WTC11 (cell line): ENCODE data around the gene COL6A5. TPM values are rescaled to one million over a fixed set of nuclear protein-coding genes. Genes with fewer than 3 reads are reported as not detected.

Source experiments
- ATAC-seq: fragments of 200-7000 bp; cut with Tn5 transposase; 2 replicates; pipeline ENCODE4 v1.10.0; 2021; ENCODE audit warnings: mild to moderate bottlenecking, moderate library complexity
- CTCF ChIA-PET: fragments of 300-600 bp; sonication (Branson Sonifier 250); formaldehyde crosslinking; loops from one replicate; lab custom pipeline; 2021; ENCODE audit warnings: antibody characterized with exemption; lab: Charles Lee
- POLR2A ChIA-PET: fragments of 350-600 bp; sonication (Branson Sonifier 250); formaldehyde crosslinking; loops from one replicate; lab custom pipeline; 2021; ENCODE audit warnings: antibody characterized with exemption; lab: Charles Lee
- DNase-seq: peaks from one replicate; pipeline ENCODE4 v3.0.0; 2021; ENCODE audit warnings: low spot score
- H3K27ac Mint-ChIP-seq: 2 replicates; pipeline ENCODE4 v1.8.0; 2021; ENCODE audit warnings: mixed read lengths
- H3K27me3 Mint-ChIP-seq: 2 replicates; pipeline ENCODE4 v1.8.0; 2021; ENCODE audit warnings: low read depth, mild to moderate bottlenecking, moderate library complexity, mixed read lengths
- H3K36me3 Mint-ChIP-seq: 2 replicates; pipeline ENCODE4 v1.8.0; 2021; ENCODE audit warnings: mixed read lengths
- H3K4me1 Mint-ChIP-seq: 2 replicates; pipeline ENCODE4 v1.8.0; 2022; ENCODE audit warnings: mixed read lengths
- H3K4me3 Mint-ChIP-seq: 2 replicates; pipeline ENCODE4 v1.8.0; 2021; ENCODE audit warnings: mild to moderate bottlenecking, moderate library complexity, mixed read lengths
- H3K9me3 Mint-ChIP-seq: 2 replicates; pipeline ENCODE4 v1.8.0; 2021; ENCODE audit warnings: mixed read lengths
- AR ChIP-seq: fragments of 250-450 bp; sonication (Bioruptor Pico); IDR thresholded peaks from 2 replicates; pipeline ENCODE4 v1.9.0; 2021; ENCODE audit warnings: mild to moderate bottlenecking
- ATF2 ChIP-seq: sonication (generic); formaldehyde crosslinking; IDR thresholded peaks from 2 replicates; pipeline ENCODE4 v1.8.1; 2022; ENCODE audit warnings: low read depth, missing genetic modification reagents, borderline replicate concordance
- CBFB ChIP-seq: sonication (generic); formaldehyde crosslinking; IDR thresholded peaks from 2 replicates; pipeline ENCODE4 v1.8.1; 2022; ENCODE audit warnings: mild to moderate bottlenecking, low read depth, missing genetic modification reagents
- CREM ChIP-seq: sonication (generic); formaldehyde crosslinking; IDR thresholded peaks from 2 replicates; pipeline ENCODE4 v1.8.1; 2022; ENCODE audit warnings: mild to moderate bottlenecking, missing genetic modification reagents, moderate library complexity
- CTCF ChIP-seq: fragments of 200-600 bp; IDR thresholded peaks from 2 replicates; pipeline ENCODE4 v1.8.0; 2022; ENCODE audit warnings: antibody characterized with exemption
- ELF4 ChIP-seq: sonication (generic); formaldehyde crosslinking; IDR thresholded peaks from 2 replicates; pipeline ENCODE4 v1.8.1; 2022; ENCODE audit warnings: low read depth, mild to moderate bottlenecking, moderate library complexity, missing genetic modification reagents
- ERG ChIP-seq: fragments of 250-450 bp; sonication (Bioruptor Pico); IDR thresholded peaks from 2 replicates; pipeline ENCODE4 v1.8.0; 2021; ENCODE audit warnings: mild to moderate bottlenecking
- ESRRA ChIP-seq: sonication (generic); formaldehyde crosslinking; IDR thresholded peaks from 2 replicates; pipeline ENCODE4 v1.8.1; 2022; ENCODE audit warnings: mild to moderate bottlenecking, missing genetic modification reagents, borderline replicate concordance
- ETV6 ChIP-seq: sonication (generic); formaldehyde crosslinking; IDR thresholded peaks from 2 replicates; pipeline ENCODE4 v1.8.1; 2022; ENCODE audit warnings: mild to moderate bottlenecking, missing genetic modification reagents
- GTF2I ChIP-seq: fragments of 250-450 bp; sonication (Bioruptor Pico); conservative IDR thresholded peaks from 2 replicates; pipeline ENCODE4 v1.4.0; 2021; ENCODE audit warnings: mild to moderate bottlenecking
- NFE2L1 ChIP-seq: sonication (generic); formaldehyde crosslinking; IDR thresholded peaks from 2 replicates; pipeline ENCODE4 v1.8.1; 2023; ENCODE audit warnings: missing genetic modification reagents
- NFYB ChIP-seq: sonication (generic); formaldehyde crosslinking; conservative IDR thresholded peaks from 2 replicates; pipeline ENCODE4 v1.8.0; 2022; ENCODE audit warnings: low read depth, missing genetic modification reagents
- NR1H2 ChIP-seq: sonication (generic); formaldehyde crosslinking; IDR thresholded peaks from 2 replicates; pipeline ENCODE4 v1.9.0; 2021; ENCODE audit warnings: mild to moderate bottlenecking, moderate library complexity, missing genetic modification reagents
- NR2C2 ChIP-seq: sonication (generic); formaldehyde crosslinking; IDR thresholded peaks from 2 replicates; pipeline ENCODE4 v1.8.0; 2022; ENCODE audit warnings: mild to moderate bottlenecking, missing genetic modification reagents
- OVOL2 ChIP-seq: fragments of 250-450 bp; sonication (Bioruptor Pico); IDR thresholded peaks from 2 replicates; pipeline ENCODE4 v1.9.0; 2021; ENCODE audit warnings: mild to moderate bottlenecking, borderline replicate concordance
- PRDM15 ChIP-seq: sonication (generic); formaldehyde crosslinking; IDR thresholded peaks from 2 replicates; pipeline ENCODE4 v1.8.0; 2022; ENCODE audit warnings: missing genetic modification reagents
- PRRX2 ChIP-seq: fragments of 250-450 bp; sonication (Bioruptor Pico); IDR thresholded peaks from 2 replicates; pipeline ENCODE4 v1.8.0; 2021; ENCODE audit warnings: mild to moderate bottlenecking
- SMAD4 ChIP-seq: sonication (generic); formaldehyde crosslinking; IDR thresholded peaks from 2 replicates; pipeline ENCODE4 v1.8.0; 2022; ENCODE audit warnings: mild to moderate bottlenecking, missing genetic modification reagents
- TCF7 ChIP-seq: sonication (generic); formaldehyde crosslinking; IDR thresholded peaks from 2 replicates; pipeline ENCODE4 v1.8.0; 2022; ENCODE audit warnings: mild to moderate bottlenecking, low read depth, missing genetic modification reagents, moderate library complexity
- TEAD4 ChIP-seq: sonication (generic); formaldehyde crosslinking; IDR thresholded peaks from 2 replicates; pipeline ENCODE4 v1.8.0; 2022; ENCODE audit warnings: mild to moderate bottlenecking, missing genetic modification reagents
- ZNF232 ChIP-seq: sonication (generic); formaldehyde crosslinking; IDR thresholded peaks from 2 replicates; pipeline ENCODE4 v1.8.0; 2022; ENCODE audit warnings: mild to moderate bottlenecking, missing genetic modification reagents
- ZNF671 ChIP-seq: fragments of 250-450 bp; sonication (Bioruptor Pico); IDR thresholded peaks from 2 replicates; pipeline ENCODE4 v1.8.0; 2021; ENCODE audit warnings: mild to moderate bottlenecking
- total RNA-seq: library from RNA; stranded (reverse); gene quantifications from 3 replicates; pipeline ENCODE4 v1.2.3, GENCODE V29; 2021

The COL6A5 gene
- total RNA-seq, 1 experiment from 2014 or later, result not detected

GRCh38 chr3:130425484-130425883 is 80.0 kb downstream of the COL6A5 start (continued):
- TF ChIP-seq AR, result no peak
- no peak for TF ChIP-seq ERG (CRISPR knock-in tag)
- no peak for TF ChIP-seq ZNF232 (CRISPR knock-in tag)
- no peak for TF ChIP-seq CBFB
- no peak for TF ChIP-seq ELF4 (CRISPR knock-in tag)
- no peak for TF ChIP-seq ETV6 (CRISPR knock-in tag)
- TF ChIP-seq ESRRA (CRISPR knock-in tag), result no peak
- no peak for TF ChIP-seq TEAD4 (CRISPR knock-in tag)
- TF ChIP-seq CTCF, result no peak
- TF ChIP-seq ATF2, result no peak
- no peak for TF ChIP-seq ZNF671 (CRISPR knock-in tag)
- TF ChIP-seq PRRX2 (CRISPR knock-in tag), result no peak

- POLR2A ChIA-PET, result no interaction called here
Observed at GRCh38 chr3:130426206-130426605, 80.7 kb downstream of the COL6A5 start.

GRCh38 chr3:130428871-130429712 is 83.6 kb downstream of the COL6A5 start:
- CTCF ChIA-PET, result no interaction called here
- Mint-ChIP-seq H3K36me3 (no peaks in the 10 kb centered on the region), H3K4me3 (no peak overlapping the region), H3K27ac (0 out of 2 replicates have a peak overlapping the region, but pooled peaks have one; percentile 5), H3K9me3 (peaks cover 4% of the 10 kb centered on the region), H3K27me3 (no peaks in the 10 kb centered on the region), H3K4me1 (peaks cover 9% of the 10 kb centered on the region)
- ATAC-seq, result peak; percentile 44
- POLR2A ChIA-PET, result interaction anchor here (0.5 kb wide), 1 partner anchor 251 kb away, joined by 3 read pairs; no protein-coding TSS in a partner anchor
- DNase-seq, result no peak
- TF ChIP-seq PRDM15 (no peak), TCF7 (CRISPR knock-in tag) (no peak), NFE2L1 (CRISPR knock-in tag) (no peak), OVOL2 (CRISPR knock-in tag) (no peak), CREM (CRISPR knock-in tag) (no peak), GTF2I (no peak), NR1H2 (CRISPR knock-in tag) (no peak), NR2C2 (CRISPR knock-in tag) (no peak), CTCF (no peak)

More at GRCh38 chr3:130426206-130426605, 80.7 kb downstream of the COL6A5 start:
- CTCF ChIA-PET, result no interaction called here
- Mint-ChIP-seq H3K4me1 (peaks cover 9% of the 10 kb centered on the region), H3K27ac (no peak overlapping the region), H3K9me3 (no peaks in the 10 kb centered on the region), H3K27me3 (no peaks in the 10 kb centered on the region), H3K4me3 (no peak overlapping the region), H3K36me3 (no peaks in the 10 kb centered on the region)
- DNase-seq, result no peak
- TF ChIP-seq SMAD4 (CRISPR knock-in tag), result no peak
- TF ChIP-seq NFYB, result no peak
- ATAC-seq, result no peak
